ENCODE results near the gene ATXN1.
A peak's percentile ranks its signal among the peaks of the same experiment; 100 is the strongest.

ATXN1 gene

GRCh38 chr6:16743664-16744210 lies 17.5 kb downstream of the ATXN1 start:
- DNase-seq (ENCODE audit: low read depth) = no peak

GRCh38 chr6:16742116-16742515 lies 19.1 kb downstream of the ATXN1 start:
- DNase-seq (ENCODE audit: low read depth) = peak; percentile 58

DNA sequence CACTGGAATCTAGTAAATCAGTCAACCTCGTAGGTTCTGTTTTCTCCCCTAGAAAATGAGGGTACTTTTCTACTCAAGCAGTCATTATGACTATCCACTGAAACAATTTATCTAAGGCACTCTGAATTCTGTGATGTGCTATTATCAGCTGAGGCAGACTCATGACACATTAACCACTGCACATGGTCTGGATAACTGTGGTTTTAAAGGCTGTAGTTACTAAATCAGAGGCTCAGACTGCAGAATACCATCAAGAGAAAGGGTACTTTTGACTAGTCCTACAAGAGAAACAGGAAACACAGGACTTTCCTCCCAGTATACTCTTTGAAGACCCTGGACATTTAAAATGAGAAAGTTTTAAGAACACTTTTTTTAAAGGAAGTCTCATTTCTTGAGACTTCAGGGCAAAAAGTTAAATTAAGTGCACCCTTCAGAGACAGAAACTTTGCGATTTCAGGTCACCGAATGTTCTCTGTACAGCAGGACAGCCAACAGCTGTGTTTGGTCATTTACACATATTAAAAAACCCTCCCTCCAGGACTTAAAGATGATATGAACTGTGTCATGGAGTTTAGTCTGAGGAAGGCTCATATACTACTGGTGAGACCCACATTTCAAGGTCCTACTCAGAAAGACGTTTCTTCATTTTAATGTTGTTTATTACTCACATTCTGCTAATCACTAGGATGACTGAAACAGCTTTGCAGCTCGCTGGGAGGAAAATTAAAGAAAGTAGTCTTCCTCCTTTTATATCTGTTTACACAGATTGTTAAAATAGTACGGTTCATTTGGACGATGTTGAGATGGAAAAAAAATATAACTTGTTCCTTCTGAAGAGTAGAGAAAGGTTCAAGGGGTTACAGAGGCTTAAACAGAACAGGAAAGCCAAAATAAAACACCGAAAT lies 19.9 kb downstream of the ATXN1 start:
- peak; percentile 98 for DNase-seq (ENCODE audit: low read depth)

DNA sequence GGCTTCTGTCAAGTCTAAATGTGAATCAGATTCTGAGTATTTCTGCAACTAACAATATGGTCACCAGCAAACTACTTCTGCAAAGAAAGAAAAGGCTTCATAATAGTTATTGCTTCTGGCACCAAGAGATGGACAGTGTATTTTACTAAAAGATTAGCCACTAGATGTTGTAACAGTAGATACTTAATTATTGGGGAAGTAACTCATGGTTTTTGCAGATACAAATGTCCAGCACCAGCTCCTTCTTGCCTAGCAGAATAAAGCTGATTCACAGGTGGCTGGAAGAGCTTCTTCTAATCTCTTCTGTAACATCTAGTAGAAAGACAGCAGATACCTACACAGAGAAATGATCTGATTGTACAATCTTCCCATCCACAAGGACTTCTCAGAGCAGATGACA lies 21.2 kb downstream of the ATXN1 start:
- no peak for DNase-seq (ENCODE audit: low read depth)

DNA sequence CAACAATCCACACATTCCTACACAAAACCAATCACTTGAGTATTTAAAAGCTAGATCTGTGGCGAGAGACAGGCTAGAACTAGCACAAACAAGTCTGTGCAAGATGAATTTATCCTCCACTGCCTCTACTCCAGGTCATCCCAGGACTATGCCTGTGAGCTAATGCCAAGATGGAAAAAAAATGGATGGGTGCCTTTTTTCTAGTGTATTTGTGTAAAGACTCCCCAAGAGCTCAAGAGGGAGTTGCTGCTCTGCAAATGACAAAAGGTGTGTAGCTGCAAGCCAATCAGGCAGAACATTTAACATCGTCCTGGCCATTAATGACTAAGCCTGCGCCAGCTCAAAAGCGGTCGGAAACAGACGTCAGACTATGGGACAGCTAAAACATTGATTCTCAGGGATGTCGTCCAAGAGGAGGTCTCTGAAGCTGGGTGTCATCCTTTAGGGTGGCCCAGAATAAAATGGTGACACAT lies 21.9 kb downstream of the ATXN1 start:
- DNase-seq (ENCODE audit: low read depth) = peak; percentile 79

DNA sequence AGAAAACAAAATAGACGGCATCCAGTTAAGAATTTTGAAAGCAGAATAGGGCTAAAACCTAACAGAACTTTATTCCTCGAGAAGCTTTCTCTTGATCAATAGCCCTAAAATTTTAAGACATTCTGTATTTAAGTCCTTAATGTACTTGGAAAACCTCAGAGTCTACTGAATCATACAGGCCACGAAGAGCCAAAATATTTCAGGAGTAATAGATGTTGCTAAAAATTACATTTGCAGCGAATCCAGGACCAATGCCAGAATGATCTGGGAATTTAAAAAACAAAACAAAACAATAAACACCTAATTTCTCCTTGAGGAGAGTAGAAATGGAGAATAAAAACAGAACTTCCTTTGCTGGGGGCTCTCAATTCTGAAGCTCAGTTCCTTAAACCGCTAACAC lies 23.3 kb downstream of the ATXN1 start:
- no peak for DNase-seq (ENCODE audit: low read depth)

- DNase-seq (ENCODE audit: low read depth) = peak; percentile 77
Observed at GRCh38 chr6:16736856-16737775, 24.1 kb downstream of the ATXN1 start.

DNA sequence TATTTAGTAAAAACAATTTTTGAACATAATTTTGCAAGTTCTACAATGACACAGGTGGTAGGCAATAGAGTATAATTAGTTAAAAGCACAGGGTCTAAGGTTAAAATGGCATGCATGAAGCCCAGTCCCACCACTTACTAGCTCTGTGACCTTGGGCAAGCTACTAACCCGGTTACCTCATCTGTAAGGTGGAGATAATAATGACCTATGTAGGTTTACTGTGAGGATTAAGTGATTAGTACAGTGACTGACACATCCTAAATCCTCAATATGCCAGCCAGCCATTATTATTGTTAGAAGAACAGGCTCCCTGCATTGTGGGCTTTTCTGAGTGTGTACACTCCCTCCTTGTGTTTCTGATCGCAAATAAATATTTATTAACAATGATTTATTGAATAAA lies 26.2 kb downstream of the ATXN1 start:
- no peak for DNase-seq (ENCODE audit: low read depth)

DNA sequence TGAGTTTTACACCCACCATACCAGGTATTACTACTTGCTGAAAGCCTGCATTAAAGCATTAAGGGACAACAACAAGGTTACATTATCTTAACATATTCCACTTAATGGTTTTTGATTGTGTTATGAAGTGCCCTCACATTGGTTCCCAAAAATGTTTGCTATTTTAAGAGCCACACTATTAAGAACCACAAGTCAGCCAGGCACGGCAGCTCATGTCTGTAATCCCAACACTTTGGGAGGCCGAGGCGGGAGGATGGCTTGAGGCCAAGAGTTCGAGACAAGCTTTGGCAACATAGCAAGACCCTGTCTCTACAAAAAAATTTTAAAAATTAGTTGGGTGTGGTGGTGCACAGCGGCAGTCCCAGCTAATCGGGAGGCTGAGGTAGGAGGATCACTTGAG lies 28.2 kb downstream of the ATXN1 start:
- no peak for DNase-seq (ENCODE audit: low read depth)

DNA sequence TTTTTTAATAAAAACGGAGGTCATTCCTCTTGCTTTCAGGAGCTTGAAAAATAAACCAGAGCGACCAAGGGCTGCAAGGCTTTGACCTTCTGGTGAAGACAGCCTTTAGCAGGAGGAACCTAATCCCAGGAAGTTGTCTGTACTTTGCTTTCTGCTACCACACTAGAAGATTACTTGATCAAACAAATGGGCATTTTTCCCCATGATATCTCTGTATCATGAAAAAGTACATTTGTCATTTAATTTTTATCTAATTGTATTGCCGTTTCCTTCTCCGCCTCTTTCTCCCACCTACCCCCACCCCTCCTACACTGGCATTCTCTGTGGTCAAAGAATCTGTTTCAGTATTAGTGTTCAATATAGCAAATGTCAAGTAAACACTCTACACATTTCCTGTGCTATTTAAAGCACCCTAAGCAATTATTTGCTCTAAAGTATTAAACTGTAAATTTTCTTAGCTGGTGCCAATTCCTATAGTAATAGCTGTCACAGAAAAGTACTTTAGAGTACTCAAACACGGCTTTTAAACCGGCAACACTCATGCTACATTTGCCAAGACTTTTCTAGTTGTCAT lies 29.7 kb downstream of the ATXN1 start:
- DNase-seq (ENCODE audit: low read depth) = no peak

DNA sequence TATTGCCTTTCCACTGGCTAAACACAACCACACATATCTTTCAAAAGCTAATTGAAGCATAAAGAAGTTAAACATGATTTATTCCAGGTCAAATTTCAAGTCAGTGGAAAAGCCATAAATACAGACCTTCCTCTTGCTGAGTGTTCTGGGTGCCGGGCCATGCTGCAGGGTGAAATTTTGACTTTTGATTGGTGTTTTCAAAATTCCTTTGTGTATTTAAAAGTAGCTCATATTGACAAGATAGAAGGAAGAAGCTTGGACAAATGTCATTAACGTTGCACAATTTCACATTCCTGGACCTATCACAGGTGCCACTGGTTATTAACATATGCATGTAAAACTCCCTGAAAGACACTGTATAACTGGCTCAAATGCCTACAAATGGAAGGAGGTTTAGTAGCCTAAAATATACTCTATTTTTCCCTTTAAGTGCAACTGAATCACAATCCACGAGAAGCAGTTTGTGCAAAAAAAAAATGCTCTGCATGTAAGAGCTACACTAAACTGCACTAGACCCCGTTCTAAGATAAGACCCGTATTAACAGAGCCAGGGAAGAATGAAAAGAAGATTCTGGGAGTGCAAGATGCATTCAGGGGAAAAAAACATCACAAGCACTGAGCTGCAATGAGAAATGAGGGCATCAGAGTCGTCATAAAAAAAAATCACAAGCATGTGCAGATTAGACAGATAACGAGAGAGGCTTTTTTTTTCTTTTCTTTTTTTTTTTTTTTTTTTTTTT lies 30.4 kb downstream of the ATXN1 start:
- no peak for DNase-seq (ENCODE audit: low read depth)

- DNase-seq (ENCODE audit: low read depth) = no peak
Observed at GRCh38 chr6:16729744-16730143, 31.5 kb downstream of the ATXN1 start.

GRCh38 chr6:16729183-16729691 lies 32.0 kb downstream of the ATXN1 start:
- peak; percentile 61 for DNase-seq (ENCODE audit: low read depth)

DNA sequence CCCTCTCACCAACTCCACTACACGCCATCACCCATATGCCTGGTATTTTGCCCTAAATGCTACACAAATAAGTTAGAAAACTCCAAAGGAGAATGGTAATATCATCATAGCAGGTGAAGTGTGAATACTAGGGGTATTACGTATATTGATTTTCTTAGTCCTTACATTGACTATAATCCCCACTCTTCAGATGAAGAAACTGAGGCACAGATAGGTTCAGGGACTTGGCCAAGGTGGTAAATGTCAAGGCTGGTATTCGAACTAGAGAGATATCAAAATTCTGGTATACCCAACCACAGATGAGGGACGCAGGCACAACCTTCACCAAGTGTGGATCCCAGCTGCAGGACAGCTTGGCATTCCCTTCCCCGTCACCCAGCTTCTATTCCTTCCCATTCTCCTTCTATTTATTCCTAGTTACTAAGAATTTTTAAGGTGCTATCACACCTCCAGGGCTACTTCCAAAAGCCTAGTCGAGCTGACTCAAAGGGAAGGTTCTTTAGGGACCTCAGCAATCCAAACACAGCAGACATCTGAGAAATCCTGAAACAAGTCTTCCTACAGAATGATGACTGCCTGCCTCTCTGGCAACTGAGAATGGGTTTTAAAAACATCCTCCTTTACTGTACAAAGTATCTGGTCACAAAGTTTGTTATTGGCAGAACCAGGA lies 32.6 kb downstream of the ATXN1 start:
- DNase-seq (ENCODE audit: low read depth) = no peak

DNA sequence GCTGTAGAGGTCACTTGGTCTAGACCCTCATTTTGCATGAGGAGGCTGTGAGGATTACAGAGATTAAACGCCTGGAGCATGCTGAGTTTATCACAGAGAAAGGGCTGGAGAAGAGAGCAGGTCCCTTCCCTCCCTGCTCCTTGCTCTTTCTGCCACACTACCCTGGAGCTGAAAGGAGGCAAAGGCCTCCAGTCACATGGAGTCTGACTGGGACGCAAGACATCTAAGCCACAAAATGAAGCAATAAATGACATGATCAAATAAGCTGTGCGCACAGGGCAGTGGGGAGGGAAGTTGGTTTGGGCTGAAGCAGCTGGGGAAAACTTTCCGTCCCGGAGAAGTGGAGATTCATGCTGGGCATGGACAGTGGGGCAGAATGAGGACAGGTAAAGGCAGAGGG lies 33.3 kb downstream of the ATXN1 start:
- DNase-seq (ENCODE audit: low read depth) = no peak

DNA sequence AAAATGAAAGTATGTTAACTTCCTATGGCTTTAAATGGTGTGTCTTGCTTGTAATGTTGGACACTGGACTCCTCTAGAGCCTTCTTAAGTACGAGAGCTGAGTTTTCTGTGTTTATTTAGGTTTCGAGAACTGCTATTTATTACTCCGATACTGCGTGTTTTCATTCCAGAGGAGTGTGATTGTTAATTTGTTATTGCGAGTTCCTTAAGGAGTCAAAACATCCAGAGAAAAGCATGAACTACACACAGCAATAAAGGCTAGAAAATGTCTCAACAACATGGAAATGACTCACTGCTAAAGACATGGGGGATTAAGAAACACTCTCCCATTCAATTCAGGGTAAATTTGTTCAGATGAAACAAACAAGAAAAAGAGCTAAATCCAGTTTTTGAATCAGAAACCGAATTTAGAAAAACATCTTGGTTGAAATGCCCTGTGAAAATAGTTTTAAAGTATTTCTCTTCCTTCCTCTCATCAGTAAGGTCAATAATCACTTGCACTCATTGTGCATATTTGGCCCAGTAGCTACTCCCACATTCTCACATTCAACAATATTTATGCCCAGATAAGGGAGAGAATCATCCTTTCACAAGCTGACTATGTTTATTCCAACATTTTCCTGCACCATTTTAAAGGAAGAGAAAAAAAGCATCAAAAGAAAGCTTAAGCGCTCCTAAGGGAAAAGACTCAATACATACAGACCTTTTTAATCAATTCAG lies 36.0 kb downstream of the ATXN1 start:
- DNase-seq (ENCODE audit: low read depth) = peak; percentile 93

DNA sequence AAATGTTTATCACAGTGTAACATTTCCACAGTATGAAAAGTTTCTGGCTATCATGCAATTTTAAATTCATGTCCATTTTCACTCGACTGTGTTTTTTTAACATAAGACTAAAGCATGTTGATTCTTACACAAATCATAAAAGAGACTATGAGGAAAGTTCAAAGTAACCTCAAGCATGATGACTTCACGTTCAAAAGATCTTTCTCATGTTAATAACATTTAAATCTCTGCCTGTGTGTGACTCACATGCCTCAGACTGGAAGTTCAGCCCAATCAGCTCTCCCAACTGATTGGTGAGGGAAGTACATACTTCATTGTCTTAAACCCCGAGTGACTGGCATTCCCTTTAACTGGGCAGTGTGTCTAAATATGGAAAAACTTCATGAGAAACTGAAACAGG lies 37.4 kb downstream of the ATXN1 start:
- DNase-seq (ENCODE audit: low read depth) = peak; percentile 99

DNA sequence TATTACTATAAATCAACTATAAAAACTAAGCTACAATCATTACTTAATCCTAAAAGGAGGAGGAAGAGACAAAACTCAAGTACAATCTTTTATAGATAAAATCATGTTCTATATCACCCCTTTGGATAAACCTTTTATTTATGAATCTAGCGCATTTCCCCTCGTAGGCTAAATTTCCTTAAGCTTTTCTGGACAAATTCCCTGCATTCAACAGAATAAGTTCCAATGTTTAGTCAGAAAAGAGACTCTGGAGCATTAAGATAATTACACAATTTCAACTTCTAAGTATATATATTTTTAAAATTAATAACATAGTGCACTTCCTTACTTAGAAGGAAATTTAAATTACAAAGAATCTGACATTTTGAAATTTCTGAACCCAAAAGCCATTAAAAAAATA lies 37.9 kb downstream of the ATXN1 start:
- no peak for DNase-seq (ENCODE audit: low read depth)

DNA sequence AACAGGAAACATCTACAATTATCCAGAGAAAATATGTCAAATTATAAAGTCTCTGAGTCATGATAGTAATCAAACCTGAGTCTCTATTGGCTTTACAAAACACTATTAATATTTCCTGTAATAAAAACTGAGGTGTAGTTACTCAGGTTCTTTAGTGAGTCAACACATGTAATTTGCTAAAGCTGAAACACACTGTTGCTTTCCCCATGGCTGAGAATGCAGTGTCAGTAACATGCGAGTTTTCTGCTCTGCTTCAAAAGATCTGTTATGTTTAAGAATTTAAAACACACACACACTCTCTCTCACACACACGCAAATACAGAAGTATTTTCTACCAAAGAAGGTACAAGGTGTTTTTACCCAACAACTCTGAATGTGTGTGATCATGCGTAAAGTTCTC lies 38.6 kb downstream of the ATXN1 start:
- no peak for DNase-seq (ENCODE audit: low read depth)

DNA sequence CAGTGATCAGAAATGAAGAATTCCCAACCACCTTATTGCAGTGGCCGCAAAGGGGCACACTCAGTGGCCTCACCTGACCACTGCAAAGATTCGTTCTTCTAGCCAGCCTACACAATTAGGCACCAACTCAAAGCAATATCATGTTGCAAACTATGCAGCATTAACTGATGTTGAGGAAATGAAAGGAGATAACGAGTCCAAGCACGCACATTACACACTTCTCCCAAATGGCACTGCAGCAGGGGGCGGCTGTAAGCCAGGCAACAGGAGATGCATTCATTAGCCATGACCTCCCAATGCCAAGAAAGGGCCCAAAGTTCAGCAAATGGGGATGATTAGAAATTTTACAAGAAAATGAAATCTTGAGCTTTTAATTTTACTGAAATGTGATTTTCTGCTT lies 39.3 kb downstream of the ATXN1 start:
- no peak for DNase-seq (ENCODE audit: low read depth)

Measured in EH (cell line).